Epithelial cell of proximal tubule (primary cell): ENCODE measurements around the gene KDM4B. TPM values are rescaled to one million over a fixed set of nuclear protein-coding genes. Genes with fewer than 3 reads are reported as not detected.
"Not testable (repeated sequence)": the region's sequence is repeated elsewhere in the genome, so short reads cannot be mapped to it uniquely, and the experiment has no call there.

Experiments used
- DNase-seq: peaks from one replicate; pipeline ENCODE4 v3.0.0-alpha.2; 2011; ENCODE audit warnings: low read depth
- H3K4me3 ChIP-seq: 2 replicates; pipeline ENCODE4 v1.5.1; 2011; ENCODE audit warnings: low read depth, mild to moderate bottlenecking, low read length
- CTCF ChIP-seq: conservative IDR thresholded peaks from 2 replicates; pipeline ENCODE4 v1.5.1; 2012; ENCODE audit warnings: low read depth, mild to moderate bottlenecking, low read length
- total RNA-seq: library from RNA; depleted of rRNA; stranded (reverse); fragments of >200 nt; gene quantifications from 2 replicates; pipeline ENCODE4 v1.2.3, GENCODE V29; 2015

The KDM4B gene
- total RNA-seq, 1 donor from 2014 or later, result 20.5 TPM

DNA sequence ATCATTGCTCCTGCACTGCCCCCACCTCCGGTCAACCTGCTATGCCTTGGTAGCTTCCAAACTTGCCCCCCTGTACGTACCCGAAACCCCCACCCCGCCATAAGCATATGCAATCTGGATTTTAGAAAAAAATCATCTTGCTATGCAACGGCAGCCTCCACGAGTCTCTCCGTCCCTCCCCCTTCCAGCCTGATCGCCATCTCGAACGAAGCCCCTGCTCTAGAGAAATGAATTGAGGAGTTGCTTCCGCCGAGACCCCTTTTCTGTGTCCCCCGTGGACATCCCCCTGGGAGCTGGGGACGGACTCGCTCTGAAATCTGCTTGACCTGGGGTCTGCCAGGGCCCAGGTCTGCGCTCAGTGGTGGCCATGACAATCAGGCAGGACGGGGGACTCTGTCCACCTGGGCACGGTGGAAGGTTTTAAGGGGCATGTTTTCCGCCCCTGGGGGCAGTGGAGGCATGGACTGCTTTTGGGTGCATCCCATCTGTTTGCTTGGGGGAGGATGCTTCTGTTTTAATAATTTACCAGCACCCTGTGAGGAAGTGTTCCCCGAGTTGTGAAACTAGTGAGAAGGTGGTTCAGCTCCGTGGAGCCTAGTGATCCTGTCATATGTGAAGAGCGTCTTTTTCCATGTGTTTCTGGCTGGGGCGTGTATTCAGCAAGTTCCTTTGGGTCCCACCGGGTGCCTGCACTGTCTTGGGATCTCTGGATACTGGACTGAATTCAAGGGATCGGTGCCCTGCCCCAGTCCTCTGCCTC is 1.0 kb downstream of the KDM4B start:
- TF ChIP-seq CTCF, result no peak
- no peak for DNase-seq

GRCh38 chr19:4970558-4971423 is 1.9 kb downstream of the KDM4B start:
- peak overlapping the region; percentile 91 for H3K4me3 ChIP-seq
- no peak for DNase-seq
- TF ChIP-seq CTCF, result no peak

More for the DNA sequence above, 1.0 kb downstream of the KDM4B start:
- peak overlapping the region; percentile 91 for H3K4me3 ChIP-seq

DNA sequence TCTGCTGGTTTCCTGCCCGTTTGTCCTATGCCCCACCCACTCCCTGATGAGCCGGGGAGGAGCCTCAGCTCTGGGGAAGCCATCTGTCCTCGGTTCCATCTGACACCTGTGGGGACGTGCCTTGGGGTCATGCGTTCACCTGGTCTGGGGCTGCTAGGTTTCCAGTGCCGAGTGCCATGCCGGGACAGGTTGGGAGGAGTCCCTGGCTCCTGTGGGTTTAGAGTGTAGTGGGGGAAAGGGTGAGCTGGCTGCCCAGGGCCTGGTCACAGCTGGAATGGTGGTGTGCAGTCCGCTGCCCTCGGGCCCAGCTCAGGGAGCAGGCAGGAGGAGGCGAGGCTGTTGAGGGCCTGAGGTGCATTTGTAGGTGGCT is 2.5 kb downstream of the KDM4B start:
- TF ChIP-seq CTCF, result no peak
- H3K4me3 ChIP-seq, result peak overlapping the region; percentile 91
- DNase-seq, result no peak

DNA sequence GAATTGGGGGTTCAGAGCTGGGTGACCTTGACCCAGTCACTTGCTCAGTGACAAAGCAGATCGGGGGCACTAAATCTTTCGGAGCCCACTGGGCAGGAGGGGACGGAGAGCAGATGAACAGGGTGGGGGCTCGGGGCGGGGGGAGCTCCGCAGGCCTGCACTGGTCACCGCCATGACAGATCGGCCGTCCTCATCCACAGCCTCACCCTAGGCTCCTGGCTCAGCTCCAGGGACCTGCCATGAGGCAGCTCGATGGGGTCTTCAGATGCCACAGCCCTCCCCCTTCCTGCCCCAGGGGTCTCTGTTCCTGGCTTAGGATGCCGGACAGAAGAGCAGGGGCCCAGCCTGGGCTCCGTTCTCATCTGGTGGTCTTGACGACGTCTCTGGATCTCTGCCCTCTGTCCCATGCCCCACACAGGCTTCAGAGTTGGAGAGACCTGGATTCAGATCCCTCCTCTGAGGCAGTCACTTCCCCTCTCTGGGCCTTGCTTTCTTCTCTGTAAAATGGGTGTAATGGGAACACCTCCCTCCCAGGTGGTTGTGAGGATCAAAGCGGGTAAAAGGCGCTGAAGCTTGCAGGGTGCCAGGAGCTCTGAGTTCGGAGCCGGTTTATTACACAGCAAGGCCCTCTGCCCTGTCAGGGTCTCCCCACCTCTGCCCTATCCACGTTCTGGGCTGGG is 3.0 kb downstream of the KDM4B start:
- DNase-seq, result no peak
- no peak for TF ChIP-seq CTCF
- H3K4me3 ChIP-seq, result peak overlapping the region; percentile 91

DNA sequence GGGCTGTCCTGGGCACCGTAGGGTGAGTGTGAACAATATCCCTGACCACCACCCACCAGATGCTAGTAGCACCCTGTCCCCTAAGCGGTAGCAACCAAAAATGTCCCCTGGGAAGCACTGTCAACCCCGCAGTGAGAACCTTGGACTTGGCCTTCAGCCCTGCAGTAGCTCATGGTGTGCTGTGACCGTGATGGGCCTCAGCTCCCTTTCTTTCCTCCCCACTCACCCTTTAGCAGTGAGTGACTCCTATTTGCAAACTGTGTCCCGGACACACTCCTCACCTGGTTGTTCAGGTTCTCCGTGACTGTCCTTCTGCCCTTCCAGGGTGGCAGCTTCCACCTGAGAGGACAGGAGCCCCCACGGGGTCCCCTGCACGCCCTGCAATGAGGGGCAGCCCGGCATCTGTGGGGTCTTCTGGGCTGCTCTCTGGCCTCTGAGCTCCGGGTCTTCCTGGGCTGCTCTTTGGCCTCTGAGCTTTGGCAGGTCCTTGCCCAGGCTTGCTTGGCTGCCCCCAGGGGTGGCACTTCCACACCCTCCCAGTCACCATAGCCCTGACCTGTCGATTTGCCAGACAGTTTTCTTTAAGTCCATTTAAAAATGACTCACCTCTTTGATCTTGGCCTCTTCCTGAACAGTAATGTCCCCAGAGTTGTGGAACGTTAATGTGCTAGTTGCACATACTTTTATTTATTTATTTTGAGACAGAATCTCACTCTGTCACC is 3.8 kb downstream of the KDM4B start:
- H3K4me3 ChIP-seq, result peak overlapping the region; percentile 26
- no peak for TF ChIP-seq CTCF
- no peak for DNase-seq

DNA sequence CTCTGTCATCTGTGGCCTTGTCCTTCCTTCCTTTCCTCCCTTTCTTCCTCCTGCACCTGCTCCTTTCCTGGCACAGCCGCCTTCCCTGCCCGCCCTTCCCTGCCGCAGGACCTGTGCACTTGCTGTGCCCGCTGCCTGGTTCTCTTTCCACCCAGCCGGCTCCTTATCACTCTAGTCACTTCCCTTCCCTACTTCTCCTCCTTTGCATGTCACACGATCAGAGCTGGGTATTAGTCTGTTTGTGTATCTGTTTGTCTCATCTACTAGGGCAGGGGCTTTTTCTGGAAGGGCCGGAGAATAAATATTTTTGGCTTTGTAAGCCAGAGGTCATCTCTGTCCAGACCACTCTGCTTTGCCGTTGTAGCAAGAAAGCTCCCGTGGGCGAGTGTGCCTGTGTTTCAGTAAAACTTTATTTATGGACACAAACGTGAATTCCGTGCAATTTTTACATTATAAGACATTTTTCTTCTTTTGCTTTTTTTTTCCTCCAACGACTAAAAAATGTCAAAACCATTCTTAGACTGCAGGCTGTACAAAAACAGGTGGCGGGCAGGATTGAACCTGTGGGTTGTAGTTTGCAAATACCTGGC is 6.1 kb downstream of the KDM4B start:
- DNase-seq, result no peak
- no peak overlapping the region for H3K4me3 ChIP-seq
- TF ChIP-seq CTCF, result no peak

GRCh38 chr19:4975601-4976000 is 6.7 kb downstream of the KDM4B start:
- DNase-seq, H3K4me3 ChIP-seq: not testable (repeated sequence)
